ENCODE measurements around the gene RPS21. TPM values are rescaled to one million over a fixed set of nuclear protein-coding genes. Genes with fewer than 3 reads are reported as not detected.

RPS21 gene
- total RNA-seq, 1 donor from 2014 or later: 661 TPM

DNA sequence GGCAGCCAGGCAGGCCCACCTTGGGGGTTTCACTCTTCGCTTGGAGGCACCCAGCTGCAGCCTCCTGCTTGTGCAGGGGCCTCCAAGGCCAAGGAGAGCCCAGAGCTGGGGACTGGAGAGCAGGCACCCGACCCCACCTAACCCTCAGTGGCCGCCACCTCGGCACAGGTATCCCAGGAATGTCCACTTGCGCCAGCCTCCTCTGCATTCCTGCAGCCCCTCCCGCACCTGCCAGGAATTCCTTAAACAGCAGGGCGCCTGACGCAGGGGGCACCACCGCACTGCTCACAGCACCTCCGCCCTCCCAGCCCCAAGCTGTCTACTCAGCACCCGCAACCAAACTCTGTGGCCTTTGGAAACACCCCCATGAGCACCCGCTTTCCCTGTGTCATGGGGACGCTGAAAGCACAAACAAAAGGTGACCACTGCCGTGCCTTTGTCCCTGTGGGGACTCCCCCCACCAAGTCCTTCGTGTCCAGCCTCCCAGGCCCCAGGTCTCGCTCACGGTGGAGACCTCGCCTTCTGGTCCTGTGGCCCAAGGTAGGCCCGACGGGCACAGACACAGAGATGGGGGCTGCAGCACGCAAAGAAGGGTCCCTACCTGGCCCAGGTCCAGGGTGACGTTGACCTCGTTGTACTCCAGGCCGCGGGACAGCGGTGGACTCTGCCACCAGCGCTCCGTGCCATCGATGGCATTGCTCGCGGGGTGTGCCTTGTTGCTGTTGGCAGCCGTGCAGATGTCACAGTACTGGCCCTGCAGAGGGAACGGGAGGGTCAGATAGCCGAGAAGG is 24.9 kb upstream of the RPS21 start:
- Histone ChIP-seq H3K9me3 (replicated peaks) (no peaks in the 10 kb centered on the region), H3K27me3 (ENCODE audit: low read depth) (no peaks in the 10 kb centered on the region), H3K4me1 (peaks cover 95% of the 10 kb centered on the region), H3K4me3 (peak overlapping the region; percentile 11), H3K27ac (replicated peaks) (peak overlapping the region; percentile 97), H3K36me3 (peaks cover 8% of the 10 kb centered on the region)
- DNase-seq: peak; percentile 45
- intact Hi-C loops (cut with micrococcal nuclease): no loop called here
- TF ChIP-seq, protein P1, sequence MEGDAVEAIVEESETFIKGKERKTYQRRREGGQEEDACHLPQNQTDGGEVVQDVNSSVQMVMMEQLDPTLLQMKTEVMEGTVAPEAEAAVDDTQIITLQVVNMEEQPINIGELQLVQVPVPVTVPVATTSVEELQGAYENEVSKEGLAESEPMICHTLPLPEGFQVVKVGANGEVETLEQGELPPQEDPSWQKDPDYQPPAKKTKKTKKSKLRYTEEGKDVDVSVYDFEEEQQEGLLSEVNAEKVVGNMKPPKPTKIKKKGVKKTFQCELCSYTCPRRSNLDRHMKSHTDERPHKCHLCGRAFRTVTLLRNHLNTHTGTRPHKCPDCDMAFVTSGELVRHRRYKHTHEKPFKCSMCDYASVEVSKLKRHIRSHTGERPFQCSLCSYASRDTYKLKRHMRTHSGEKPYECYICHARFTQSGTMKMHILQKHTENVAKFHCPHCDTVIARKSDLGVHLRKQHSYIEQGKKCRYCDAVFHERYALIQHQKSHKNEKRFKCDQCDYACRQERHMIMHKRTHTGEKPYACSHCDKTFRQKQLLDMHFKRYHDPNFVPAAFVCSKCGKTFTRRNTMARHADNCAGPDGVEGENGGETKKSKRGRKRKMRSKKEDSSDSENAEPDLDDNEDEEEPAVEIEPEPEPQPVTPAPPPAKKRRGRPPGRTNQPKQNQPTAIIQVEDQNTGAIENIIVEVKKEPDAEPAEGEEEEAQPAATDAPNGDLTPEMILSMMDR (IDR thresholded peaks at IDR 0.05; ENCODE audit: borderline replicate concordance): no peak

DNA sequence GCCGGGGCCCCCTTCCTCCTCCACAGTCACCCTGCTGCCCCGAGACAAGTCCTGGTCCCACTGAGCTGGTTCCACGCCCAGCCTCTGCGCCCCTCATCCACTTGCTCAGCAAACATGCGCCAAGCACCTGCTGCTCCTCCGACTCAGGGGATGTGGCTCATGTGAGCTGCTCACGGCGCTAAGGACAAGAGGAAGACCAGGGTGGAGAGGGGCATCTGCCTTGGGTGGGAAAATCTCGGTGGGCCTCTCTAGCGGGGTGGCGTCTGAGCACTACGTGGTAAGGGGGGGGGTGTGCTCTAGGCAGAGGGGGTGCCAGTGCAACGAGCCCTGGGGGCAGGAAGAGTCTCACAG is 24.3 kb upstream of the RPS21 start:
- no peak for DNase-seq
- no peaks in the 10 kb centered on the region for H3K27me3 ChIP-seq (ENCODE audit: low read depth)
- no peaks in the 10 kb centered on the region for H3K9me3 ChIP-seq (replicated peaks)
- H3K4me1 ChIP-seq: peaks cover 93% of the 10 kb centered on the region
- peak overlapping the region; percentile 97 for H3K27ac ChIP-seq (replicated peaks)
- H3K4me3 ChIP-seq: peak overlapping the region; percentile 11
- intact Hi-C loops (cut with micrococcal nuclease): no loop called here
- TF ChIP-seq, protein P1 (IDR thresholded peaks at IDR 0.05; ENCODE audit: borderline replicate concordance): no peak
- H3K36me3 ChIP-seq: peaks cover 8% of the 10 kb centered on the region

DNA sequence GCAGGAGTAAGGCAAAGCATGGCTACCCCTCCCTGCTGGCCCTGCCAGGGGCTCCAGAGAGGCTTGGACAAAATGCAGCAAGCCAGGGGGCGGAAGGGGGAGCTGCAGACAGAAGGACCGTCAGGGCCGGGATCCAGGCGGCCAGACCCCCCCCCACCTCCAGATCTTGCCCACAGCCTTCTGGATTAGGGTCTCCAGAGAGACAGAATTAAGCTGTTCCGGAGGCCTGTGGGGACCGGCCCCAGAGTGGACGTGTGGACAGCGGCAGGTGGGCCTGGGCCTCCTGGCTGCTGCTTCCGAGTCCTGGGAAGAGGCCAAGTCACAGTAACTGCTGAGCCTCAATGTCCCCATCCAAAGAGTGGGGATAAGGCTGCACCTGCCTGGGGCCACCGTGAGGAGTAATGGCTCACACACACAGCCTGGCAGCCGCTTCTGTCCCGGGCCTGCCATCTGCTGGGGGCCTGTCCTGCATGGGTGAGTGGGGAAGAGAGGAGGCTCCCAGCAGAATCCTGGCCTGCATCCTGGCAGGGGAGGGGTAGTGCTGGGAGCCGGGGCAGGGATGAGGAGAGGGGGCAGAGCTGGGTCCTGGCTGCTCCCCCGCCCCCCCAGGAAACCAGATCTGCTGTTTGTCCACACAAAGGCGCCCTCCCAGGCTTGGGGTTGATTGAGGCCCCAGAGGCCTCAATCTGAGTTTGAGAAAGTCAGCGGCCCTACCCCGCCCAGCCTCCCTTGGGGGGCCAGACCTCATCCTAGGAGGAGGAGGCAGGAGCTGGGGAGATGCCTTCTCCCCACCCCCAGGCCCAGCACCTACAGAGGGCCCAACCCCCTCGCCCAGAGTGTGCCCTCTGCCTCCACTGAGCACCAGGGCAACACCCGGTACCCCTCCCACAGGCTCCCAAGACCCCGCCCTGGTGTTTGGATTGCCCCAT is 23.6 kb upstream of the RPS21 start:
- no peaks in the 10 kb centered on the region for H3K27me3 ChIP-seq (ENCODE audit: low read depth)
- peak overlapping the region; percentile 98 for H3K4me3 ChIP-seq
- H3K27ac ChIP-seq (replicated peaks): peak overlapping the region; percentile 97
- intact Hi-C loops (cut with micrococcal nuclease): no loop called here
- no peaks in the 10 kb centered on the region for H3K9me3 ChIP-seq (replicated peaks)
- peaks cover 8% of the 10 kb centered on the region for H3K36me3 ChIP-seq
- peak; percentile 27 for DNase-seq
- peaks cover 93% of the 10 kb centered on the region for H3K4me1 ChIP-seq
- TF ChIP-seq, protein P1 (IDR thresholded peaks at IDR 0.05; ENCODE audit: borderline replicate concordance): peak; percentile 35

DNA sequence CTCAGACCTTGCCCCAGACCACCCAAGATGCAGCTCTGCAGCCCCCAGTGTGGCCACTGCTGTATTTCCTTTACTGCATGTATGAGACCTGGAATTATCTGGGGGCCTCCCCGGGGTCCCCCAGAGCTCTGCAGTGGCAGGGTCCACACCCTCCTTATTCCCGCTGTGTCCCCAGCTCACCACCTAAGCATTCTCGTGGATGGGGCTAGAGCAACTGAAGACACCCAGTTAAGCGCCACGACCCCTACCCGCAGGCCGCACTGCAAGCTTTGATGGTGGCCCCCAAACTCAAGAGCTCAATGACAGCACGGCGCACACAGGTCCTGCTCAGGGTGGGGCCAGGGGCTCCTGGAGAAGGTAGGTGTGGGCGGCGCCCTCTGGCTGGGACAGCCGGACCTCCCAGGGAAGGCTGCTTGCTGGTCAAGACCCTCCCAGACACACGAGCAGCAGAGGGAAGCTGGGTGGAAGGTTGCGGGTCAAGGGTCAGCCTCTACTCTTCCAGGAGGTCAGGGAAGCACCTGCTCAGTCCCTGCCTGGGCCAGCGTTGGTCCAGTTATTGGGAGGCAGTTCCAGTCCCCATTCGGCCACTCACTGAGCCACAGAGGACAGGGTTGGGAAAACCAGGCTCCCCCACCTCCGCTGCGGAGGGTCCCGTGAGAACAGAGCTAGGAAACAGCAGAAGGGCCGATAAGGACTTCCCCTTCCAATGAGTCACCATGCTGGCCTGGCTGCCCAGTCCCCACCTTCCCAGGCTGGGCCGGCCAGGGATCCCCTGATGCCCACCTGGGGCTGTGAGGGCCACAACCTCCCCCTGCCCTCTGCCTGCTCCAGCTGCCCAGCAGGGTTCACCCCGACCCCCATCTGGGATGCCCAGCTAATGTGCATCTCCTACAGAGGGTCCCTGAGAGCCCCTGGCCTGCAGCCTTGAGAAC is 22.7 kb upstream of the RPS21 start:
- H3K4me1 ChIP-seq: peaks cover 93% of the 10 kb centered on the region
- peak overlapping the region; percentile 98 for H3K4me3 ChIP-seq
- TF ChIP-seq, protein P1 (IDR thresholded peaks at IDR 0.05; ENCODE audit: borderline replicate concordance): no peak
- intact Hi-C loops (cut with micrococcal nuclease): no loop called here
- no peaks in the 10 kb centered on the region for H3K9me3 ChIP-seq (replicated peaks)
- DNase-seq: peak; percentile 51
- peak overlapping the region; percentile 97 for H3K27ac ChIP-seq (replicated peaks)
- peaks cover 8% of the 10 kb centered on the region for H3K36me3 ChIP-seq
- no peaks in the 10 kb centered on the region for H3K27me3 ChIP-seq (ENCODE audit: low read depth)
